Right atrium auricular region (tissue), 2 donors: ENCODE measurements around the gene FERD3L. TPM values are rescaled to one million over a fixed set of nuclear protein-coding genes. Genes with fewer than 3 reads are reported as not detected.

Experiments used
- DNase-seq: peaks from one replicate; pipeline ENCODE4 v3.0.0-alpha.2; 2019; ENCODE audit warnings: low spot score
- H3K27ac ChIP-seq, 2 donors: fragments of 200-600 bp; sonication (generic); 1 replicate in 1 of 2; 2 replicates in 1 of 2; pipeline ENCODE4 v1.5.1; 2016 to 2019
- H3K27me3 ChIP-seq, 2 donors: fragments of 200-600 bp; sonication (generic); one replicate each; pipeline versions ENCODE4 v1.5.1 to v1.6.0; 2017 to 2019
- H3K36me3 ChIP-seq: fragments of 200-600 bp; sonication (generic); one replicate; pipeline ENCODE4 v1.5.1; 2016
- H3K4me1 ChIP-seq, 2 donors: fragments of 200-600 bp; sonication (generic); one replicate each; pipeline versions ENCODE4 v1.5.1 to v1.6.0; 2017 to 2019
- H3K4me3 ChIP-seq, 2 donors: fragments of 200-600 bp; sonication (generic); 1 replicate in 1 of 2; 2 replicates in 1 of 2; pipeline ENCODE4 v1.5.1; 2017 to 2019; ENCODE audit warnings: mild to moderate bottlenecking in 1 of 2, moderate library complexity in 1 of 2
- H3K9me3 ChIP-seq, 2 donors: fragments of 200-600 bp; sonication (generic); one replicate each; pipeline ENCODE4 v1.5.1; 2019
- CTCF ChIP-seq, 2 donors: fragments of 200-600 bp; sonication (generic); IDR thresholded peaks; one replicate each; pipeline ENCODE4 v1.5.1; 2019; ENCODE audit warnings: antibody characterized with exemption in 2 of 2
- total RNA-seq, 2 donors: library from RNA; depleted of rRNA; stranded (reverse); fragments of >200 nt; gene quantifications; one replicate each; pipeline ENCODE4 v1.1.0, GENCODE V29; 2016

FERD3L gene
- total RNA-seq, 2 donors from 2014 or later: not detected

DNA sequence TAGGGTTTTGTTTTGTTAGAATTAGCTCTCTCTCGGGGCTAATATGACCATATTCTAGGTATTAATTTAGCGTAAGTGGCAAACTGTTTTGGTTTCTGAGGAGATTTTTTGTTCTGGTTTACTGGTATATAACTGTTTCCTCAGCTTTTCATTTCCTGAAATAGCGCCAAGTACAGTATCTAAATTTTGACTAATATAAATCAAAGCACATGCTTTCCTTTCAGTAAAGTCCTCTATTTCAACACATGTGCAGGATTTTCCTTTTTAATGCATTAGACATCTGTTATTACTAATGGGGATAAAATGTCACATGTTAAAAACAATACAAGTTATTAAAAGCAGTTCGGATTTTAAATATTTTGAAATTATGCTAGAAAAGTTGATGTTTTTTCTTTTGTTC lies 11.3 kb downstream of the FERD3L start:
- Histone ChIP-seq H3K9me3 (no peaks in the 10 kb centered on the region), H3K4me3 (no peak overlapping the region), H3K27me3 (no peaks in the 10 kb centered on the region), H3K36me3 (no peaks in the 10 kb centered on the region), H3K4me1 (no peaks in the 10 kb centered on the region), H3K27ac (no peak overlapping the region)
- TF ChIP-seq CTCF (IDR thresholded peaks at IDR 0.05): no peak
- DNase-seq: no peak

DNA sequence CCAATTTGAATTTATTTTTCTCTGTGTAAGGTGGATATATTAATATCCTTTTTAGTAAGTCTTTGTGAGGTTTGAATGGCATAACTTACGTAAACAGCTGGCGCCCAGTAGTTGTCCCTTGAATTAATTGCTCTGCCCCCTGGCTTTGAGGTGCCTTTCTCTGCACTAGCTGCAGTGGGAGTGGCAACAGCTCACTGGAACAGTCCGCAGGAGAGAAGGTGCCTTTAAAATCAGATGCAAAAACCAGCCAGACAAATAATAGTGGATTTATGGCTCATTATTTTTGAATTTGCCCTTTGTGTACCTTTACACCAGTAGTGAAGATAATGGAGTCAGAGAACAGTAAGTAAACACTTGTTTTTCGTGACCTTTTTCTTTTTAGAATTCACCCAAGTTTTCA lies 11.8 kb downstream of the FERD3L start:
- no peaks in the 10 kb centered on the region for H3K4me1 ChIP-seq
- no peak for TF ChIP-seq CTCF (IDR thresholded peaks at IDR 0.05)
- no peak for DNase-seq
- no peak overlapping the region for H3K4me3 ChIP-seq
- H3K27me3 ChIP-seq: no peaks in the 10 kb centered on the region
- H3K36me3 ChIP-seq: no peaks in the 10 kb centered on the region
- no peaks in the 10 kb centered on the region for H3K9me3 ChIP-seq
- H3K27ac ChIP-seq: no peak overlapping the region

DNA sequence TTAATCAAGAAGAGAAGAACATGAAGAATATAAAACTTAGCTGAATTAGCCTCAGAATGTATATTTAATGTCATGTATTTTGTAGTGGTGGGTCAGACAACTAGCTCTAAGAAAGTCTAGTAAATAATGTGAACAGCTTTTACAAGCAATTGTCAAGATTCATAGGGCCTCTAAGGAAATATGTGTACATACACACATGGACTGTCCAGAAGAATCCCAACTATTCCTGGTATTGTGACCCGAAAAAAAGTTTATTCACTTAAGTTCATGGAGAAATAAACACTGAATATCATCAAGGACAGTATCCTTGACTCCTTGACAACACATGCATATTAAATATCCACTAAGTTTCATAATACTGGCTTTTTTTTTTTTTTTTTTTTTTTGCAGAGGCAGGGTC lies 16.4 kb downstream of the FERD3L start:
- Histone ChIP-seq H3K4me1 (no peaks in the 10 kb centered on the region), H3K9me3 (no peaks in the 10 kb centered on the region), H3K36me3 (no peaks in the 10 kb centered on the region), H3K4me3 (no peak overlapping the region), H3K27ac (no peak overlapping the region), H3K27me3 (no peaks in the 10 kb centered on the region)
- no peak for DNase-seq
- no peak for TF ChIP-seq CTCF (IDR thresholded peaks at IDR 0.05)

- no peaks in the 10 kb centered on the region for H3K36me3 ChIP-seq
- peak; percentile 41 to 64 for TF ChIP-seq CTCF (IDR thresholded peaks at IDR 0.05)
- no peak overlapping the region for H3K4me3 ChIP-seq
- no peak for DNase-seq
- H3K27me3 ChIP-seq: peaks cover 0 to 5% of the 10 kb centered on the region in 2 donors
- H3K27ac ChIP-seq: no peak overlapping the region
- no peaks in the 10 kb centered on the region for H3K9me3 ChIP-seq
- H3K4me1 ChIP-seq: peaks cover 0 to 15% of the 10 kb centered on the region in 2 donors
These were observed 23.1 kb downstream of the FERD3L start for GRCh38 chr7:19121977-19122588.

DNA sequence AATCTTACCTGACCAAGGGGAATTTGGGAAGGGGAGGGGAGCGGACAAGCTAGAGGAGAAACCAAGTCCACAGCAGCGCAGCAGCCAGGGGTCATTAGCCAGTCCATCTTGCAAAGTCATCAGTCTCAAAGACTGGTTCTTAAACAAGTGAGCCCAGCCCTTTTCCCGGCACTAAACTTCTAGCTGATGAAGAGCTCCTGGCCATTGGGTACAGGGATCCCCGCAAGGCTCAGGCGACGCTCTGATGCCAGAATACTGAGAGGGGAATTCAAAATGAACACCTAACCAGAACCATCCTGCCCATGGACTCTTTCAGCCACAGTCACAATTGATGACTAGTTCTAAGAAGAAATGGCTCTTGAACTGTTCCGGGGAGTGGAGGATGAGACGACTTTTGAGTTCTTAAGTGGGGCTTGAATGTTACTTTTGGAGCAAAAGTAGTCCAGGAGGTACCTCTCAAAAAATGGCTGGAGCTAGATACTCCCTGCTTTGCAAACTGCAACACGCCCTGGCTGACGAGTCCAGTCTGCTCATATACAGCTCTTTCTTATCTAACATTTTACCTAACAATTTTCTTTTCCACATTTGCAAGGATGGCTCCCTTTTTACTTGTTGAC lies 25.2 kb downstream of the FERD3L start:
- Histone ChIP-seq H3K36me3 (no peaks in the 10 kb centered on the region), H3K4me1 (peaks cover 0 to 23% of the 10 kb centered on the region in 2 donors), H3K9me3 (no peaks in the 10 kb centered on the region), H3K4me3 (no peak overlapping the region), H3K27ac (no peak overlapping the region), H3K27me3 (peaks cover 5 to 7% of the 10 kb centered on the region in 2 donors)
- TF ChIP-seq CTCF (IDR thresholded peaks at IDR 0.05): no peak
- no peak for DNase-seq

DNA sequence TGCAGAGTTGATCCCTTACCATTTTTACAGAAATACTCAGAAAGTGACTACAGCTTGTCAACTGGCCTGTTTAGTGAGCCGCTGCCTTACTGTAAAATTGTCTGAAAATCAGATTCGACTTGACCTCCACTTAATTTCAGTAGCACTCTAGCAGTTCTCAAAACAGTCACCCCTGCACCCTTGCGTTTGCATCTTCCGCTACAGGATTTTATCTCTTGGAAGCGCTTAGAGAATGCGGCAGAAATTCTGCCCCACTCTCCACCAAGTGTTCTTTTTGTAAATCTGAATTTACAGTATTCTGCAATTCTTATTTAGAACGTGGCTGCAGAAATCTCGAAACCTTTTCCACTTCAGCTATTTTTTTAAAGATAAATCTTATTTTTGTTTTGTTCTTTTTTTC lies 25.8 kb downstream of the FERD3L start:
- TF ChIP-seq CTCF (IDR thresholded peaks at IDR 0.05): no peak
- H3K36me3 ChIP-seq: no peaks in the 10 kb centered on the region

More for the DNA sequence above, 25.8 kb downstream of the FERD3L start:
- peaks cover 5 to 7% of the 10 kb centered on the region in 2 donors for H3K27me3 ChIP-seq
- no peak for DNase-seq
- peaks cover 0 to 23% of the 10 kb centered on the region in 2 donors for H3K4me1 ChIP-seq
- no peak overlapping the region for H3K27ac ChIP-seq
- no peaks in the 10 kb centered on the region for H3K9me3 ChIP-seq
- no peak overlapping the region for H3K4me3 ChIP-seq
